ENCODE results near the gene RAB34. TPM values are rescaled to one million over a fixed set of nuclear protein-coding genes. Genes with fewer than 3 reads are reported as not detected.

RAB34 gene
- total and polyA plus RNA-seq, 2 experiments from 2014 or later, result 160 to 180 TPM

DNA sequence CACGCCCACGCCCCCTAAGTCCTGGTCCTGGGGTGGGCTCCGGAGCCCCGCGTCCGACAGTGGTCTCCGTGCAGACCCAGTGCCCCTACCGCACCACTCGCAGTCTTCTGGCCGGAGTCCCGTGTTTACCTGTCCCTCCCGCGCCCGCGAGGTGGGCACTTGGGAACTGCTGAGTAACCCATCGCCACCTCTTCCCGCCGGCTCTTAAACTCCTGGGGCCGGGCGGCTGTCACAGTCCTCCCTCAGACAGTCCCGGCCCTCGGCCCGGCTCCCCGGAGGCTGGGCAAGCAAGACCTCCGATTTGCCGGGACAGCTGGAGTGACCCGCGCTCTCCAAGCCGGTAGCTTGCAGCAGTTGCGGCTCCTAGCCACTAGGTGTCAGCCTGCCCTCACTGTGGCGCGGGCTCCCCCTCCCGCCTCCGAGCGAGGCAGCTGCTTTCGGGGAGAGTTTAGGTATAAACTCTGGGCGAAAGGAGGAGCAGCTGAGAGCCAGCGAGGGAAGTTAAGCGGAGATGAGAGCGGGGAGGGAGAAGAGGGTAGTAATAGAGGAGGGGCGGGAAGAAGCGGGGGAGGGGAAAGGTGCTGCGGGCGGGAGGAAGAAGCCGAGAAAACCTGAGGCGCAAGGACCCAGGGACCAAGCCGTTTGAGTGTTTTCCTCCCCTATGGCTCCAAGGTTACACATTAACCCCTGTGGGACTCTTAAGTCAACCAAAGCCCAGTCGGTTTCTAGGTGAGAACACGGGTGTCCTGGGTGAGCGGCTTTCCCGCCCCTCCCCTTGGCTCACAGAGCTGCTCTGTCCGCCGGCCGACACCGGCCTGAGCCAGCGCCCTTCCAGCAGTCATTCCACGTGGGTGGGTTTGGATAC lies 9.2 kb upstream of the RAB34 start:
- H3K27ac ChIP-seq, result peak overlapping the region; percentile 94

DNA sequence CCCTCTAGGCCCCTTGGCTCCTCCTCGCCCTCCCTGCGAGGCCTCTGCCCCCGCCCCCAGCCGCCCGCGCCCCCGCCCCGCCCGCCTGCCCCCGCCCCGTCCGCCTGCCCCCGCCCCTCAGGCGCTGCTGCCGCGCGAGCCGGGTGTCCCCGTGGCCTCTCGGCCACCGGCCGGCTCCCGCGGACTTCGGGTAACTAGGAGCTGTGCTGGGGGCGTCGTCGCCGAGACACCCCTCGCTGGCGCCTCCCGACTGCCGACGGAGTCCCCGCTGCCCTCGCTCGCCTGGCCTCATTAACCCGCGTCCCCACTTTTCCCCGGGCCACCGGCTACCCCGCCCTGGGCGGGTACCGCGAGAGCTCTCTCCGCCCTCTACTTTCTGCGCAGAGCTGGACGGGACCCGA lies 8.6 kb upstream of the RAB34 start, which contains the start of gene TLCD1:
Gene TLCD1, minus strand, starts transcription at position 8 of the 401 bp plus-strand sequence. CDS start 136 bp downstream, outside the sequence.
- Histone ChIP-seq H3K36me3 (replicated peaks; ENCODE audit: insufficient read depth, low read depth) (no peaks in the 10 kb centered on the region), H3K4me3 (peak within 1 kb of the TSS; percentile 69), H3K9me3 (ENCODE audit: low read depth) (no peaks in the 10 kb centered on the region), H3K4me1 (ENCODE audit: insufficient read depth) (peaks cover 27% of the 10 kb centered on the region), H3K4me2 (peak within 1 kb of the TSS; percentile 100), H3K79me2 (peaks cover 19% of the 10 kb centered on the region), H2AFZ (peak within 1 kb of the TSS; percentile 61), H3K27ac (peak within 1 kb of the TSS; percentile 94), H4K20me1 (ENCODE audit: insufficient read depth, poor library complexity, severe bottlenecking) (peaks cover 23% of the 10 kb centered on the region), H3K27me3 (no peaks in the 10 kb centered on the region), H3K9me2 (replicated peaks; ENCODE audit: insufficient read depth) (no peaks in the 10 kb centered on the region)
- WGBS (ENCODE audit: low lambda C conversion rate, missing lambda C conversion rate), result 0% methylated on average over 4 of the region's 49 CpGs
- DNase-seq (ENCODE audit: low spot score), result peak; percentile 92
- TF ChIP-seq EZH2phosphoT487 (IDR thresholded peaks at IDR 0.05; ENCODE audit: low read depth, severe bottlenecking, unreplicated experiment), result no peak
- TF ChIP-seq, protein P1, sequence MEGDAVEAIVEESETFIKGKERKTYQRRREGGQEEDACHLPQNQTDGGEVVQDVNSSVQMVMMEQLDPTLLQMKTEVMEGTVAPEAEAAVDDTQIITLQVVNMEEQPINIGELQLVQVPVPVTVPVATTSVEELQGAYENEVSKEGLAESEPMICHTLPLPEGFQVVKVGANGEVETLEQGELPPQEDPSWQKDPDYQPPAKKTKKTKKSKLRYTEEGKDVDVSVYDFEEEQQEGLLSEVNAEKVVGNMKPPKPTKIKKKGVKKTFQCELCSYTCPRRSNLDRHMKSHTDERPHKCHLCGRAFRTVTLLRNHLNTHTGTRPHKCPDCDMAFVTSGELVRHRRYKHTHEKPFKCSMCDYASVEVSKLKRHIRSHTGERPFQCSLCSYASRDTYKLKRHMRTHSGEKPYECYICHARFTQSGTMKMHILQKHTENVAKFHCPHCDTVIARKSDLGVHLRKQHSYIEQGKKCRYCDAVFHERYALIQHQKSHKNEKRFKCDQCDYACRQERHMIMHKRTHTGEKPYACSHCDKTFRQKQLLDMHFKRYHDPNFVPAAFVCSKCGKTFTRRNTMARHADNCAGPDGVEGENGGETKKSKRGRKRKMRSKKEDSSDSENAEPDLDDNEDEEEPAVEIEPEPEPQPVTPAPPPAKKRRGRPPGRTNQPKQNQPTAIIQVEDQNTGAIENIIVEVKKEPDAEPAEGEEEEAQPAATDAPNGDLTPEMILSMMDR (IDR thresholded peaks at IDR 0.05; ENCODE audit: poor library complexity), result no peak
- TF ChIP-seq EZH2 (IDR thresholded peaks at IDR 0.05; ENCODE audit: borderline replicate concordance), result no peak

More for the DNA sequence above, 9.2 kb upstream of the RAB34 start:
- Histone ChIP-seq H3K27me3 (no peaks in the 10 kb centered on the region), H3K36me3 (replicated peaks; ENCODE audit: insufficient read depth, low read depth) (no peaks in the 10 kb centered on the region), H4K20me1 (ENCODE audit: insufficient read depth, poor library complexity, severe bottlenecking) (peaks cover 16% of the 10 kb centered on the region), H3K9me2 (replicated peaks; ENCODE audit: insufficient read depth) (no peaks in the 10 kb centered on the region), H3K4me1 (ENCODE audit: insufficient read depth) (peaks cover 21% of the 10 kb centered on the region), H3K4me3 (peak overlapping the region; percentile 69), H3K79me2 (peaks cover 13% of the 10 kb centered on the region), H2AFZ (peak overlapping the region; percentile 61), H3K9me3 (ENCODE audit: low read depth) (no peaks in the 10 kb centered on the region), H3K4me2 (peak overlapping the region; percentile 100)
- TF ChIP-seq, protein P1 (IDR thresholded peaks at IDR 0.05; ENCODE audit: poor library complexity), result peak; percentile 99
- TF ChIP-seq EZH2 (IDR thresholded peaks at IDR 0.05; ENCODE audit: borderline replicate concordance), result no peak
- under 1% methylated on average over 49 of the region's 57 CpGs for WGBS (ENCODE audit: low lambda C conversion rate, missing lambda C conversion rate)
- DNase-seq (ENCODE audit: low spot score), result peak; percentile 96

- peaks cover 24% of the 10 kb centered on the region for H3K79me2 ChIP-seq
- peak overlapping the region; percentile 54 for H3K4me3 ChIP-seq
- 3% methylated on average over 32 of the region's 45 CpGs for WGBS (ENCODE audit: low lambda C conversion rate, missing lambda C conversion rate)
- peak overlapping the region; percentile 94 for H3K27ac ChIP-seq
- H2AFZ ChIP-seq, result peak overlapping the region; percentile 1
- H4K20me1 ChIP-seq (ENCODE audit: insufficient read depth, poor library complexity, severe bottlenecking), result peaks cover 28% of the 10 kb centered on the region
- TF ChIP-seq, protein P1 (IDR thresholded peaks at IDR 0.05; ENCODE audit: poor library complexity), result no peak
- TF ChIP-seq EZH2 (IDR thresholded peaks at IDR 0.05; ENCODE audit: borderline replicate concordance), result no peak
- H3K9me2 ChIP-seq (replicated peaks; ENCODE audit: insufficient read depth), result no peaks in the 10 kb centered on the region
- H3K4me1 ChIP-seq (ENCODE audit: insufficient read depth), result peaks cover 32% of the 10 kb centered on the region
- no peaks in the 10 kb centered on the region for H3K36me3 ChIP-seq (replicated peaks; ENCODE audit: insufficient read depth, low read depth)
- no peaks in the 10 kb centered on the region for H3K27me3 ChIP-seq
- peak; percentile 72 for DNase-seq (ENCODE audit: low spot score)
- peak overlapping the region; percentile 100 for H3K4me2 ChIP-seq
- H3K9me3 ChIP-seq (ENCODE audit: low read depth), result no peaks in the 10 kb centered on the region
These were observed 8.1 kb upstream of the RAB34 start for GRCh38 chr17:28725660-28726225.
